ENCODE measurements around the gene MYB.
A peak's percentile ranks its signal among the peaks of the same experiment; 100 is the strongest.

Gene MYB

GRCh38 chr6:135251498-135252441 is 70.7 kb downstream of the MYB start:
- DNase-seq (ENCODE audit: low read depth): peak; percentile 62

GRCh38 chr6:135254471-135254870 is 73.4 kb downstream of the MYB start:
- no peak for DNase-seq (ENCODE audit: low read depth)

DNA sequence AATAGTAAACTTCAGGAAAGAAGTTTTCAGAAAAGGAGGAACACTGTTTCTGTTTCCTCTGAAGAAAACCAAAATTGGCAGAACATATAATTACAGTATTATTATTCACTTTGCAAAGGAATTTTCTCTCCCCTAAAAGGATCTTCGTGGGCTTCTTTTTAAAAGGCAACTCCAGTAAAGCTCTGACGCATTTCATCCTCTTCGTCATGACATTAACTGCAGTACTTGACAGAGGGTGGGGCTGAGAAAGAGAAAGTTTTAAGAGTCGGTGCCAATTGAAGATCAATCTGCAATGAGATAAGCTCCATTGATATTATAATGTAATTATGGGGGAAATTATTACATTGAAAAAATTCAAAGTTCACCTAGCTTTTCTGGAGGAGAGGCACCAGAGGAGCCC is 75.8 kb downstream of the MYB start:
- DNase-seq (ENCODE audit: low read depth): no peak

DNA sequence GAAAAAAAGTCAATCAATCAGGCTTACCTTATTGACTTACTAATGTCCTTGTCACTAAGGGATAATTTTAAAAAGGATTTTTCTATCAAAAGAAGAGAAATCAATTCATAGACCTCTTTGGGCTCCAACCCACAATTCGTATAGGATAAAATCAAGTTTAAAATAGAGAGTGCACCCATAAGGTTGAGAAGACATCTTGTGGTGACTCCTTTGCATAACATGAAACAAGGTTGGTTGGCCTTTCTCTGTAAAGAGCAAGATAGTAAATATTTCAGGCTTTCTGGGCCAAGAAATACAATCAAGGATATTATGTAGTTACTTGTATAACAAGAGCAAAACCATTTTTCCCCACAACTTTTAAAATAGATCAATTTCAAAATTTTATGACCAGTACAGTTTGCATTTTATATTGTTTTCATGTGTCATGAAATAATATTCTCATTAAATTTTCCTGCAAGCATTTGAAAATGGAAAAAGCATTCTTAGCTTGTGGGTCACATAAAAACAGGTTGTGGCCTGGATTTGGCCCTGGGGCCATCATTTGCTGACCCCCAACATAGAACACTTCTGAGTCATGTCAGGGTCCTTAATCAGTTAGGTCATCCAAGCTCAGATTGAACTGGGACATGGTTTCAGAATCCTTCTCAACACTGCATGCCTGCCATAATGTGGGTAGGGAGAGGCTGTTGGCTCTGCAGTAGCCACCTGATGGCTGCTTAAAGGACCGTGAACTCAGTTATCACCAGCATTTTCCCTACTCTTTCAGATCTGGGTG is 76.7 kb downstream of the MYB start:
- DNase-seq (ENCODE audit: low read depth): no peak

DNA sequence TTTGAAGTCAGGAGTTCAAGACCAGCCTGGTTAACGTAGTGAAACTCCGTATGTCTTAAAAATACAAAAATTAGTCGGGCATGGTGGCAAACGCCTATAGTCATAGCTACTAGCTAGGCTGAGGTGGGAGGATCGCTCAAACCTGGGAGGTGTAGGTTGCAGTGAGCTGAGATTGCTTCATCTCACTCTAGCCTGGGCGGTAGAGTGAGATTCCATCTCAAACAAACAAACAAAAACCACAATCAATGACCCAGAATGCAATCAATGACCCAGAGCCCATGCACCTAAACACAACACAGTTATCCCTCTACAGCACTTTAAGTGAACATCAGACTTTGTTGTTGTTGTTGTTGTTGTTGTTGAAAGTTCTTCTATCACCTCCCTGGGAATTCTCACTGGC is 77.9 kb downstream of the MYB start:
- DNase-seq (ENCODE audit: low read depth): no peak

- DNase-seq (ENCODE audit: low read depth): no peak
Measured at GRCh38 chr6:135260612-135261011, 79.5 kb downstream of the MYB start.

GRCh38 chr6:135261872-135262725 is 81.0 kb downstream of the MYB start:
- DNase-seq (ENCODE audit: low read depth): no peak

DNA sequence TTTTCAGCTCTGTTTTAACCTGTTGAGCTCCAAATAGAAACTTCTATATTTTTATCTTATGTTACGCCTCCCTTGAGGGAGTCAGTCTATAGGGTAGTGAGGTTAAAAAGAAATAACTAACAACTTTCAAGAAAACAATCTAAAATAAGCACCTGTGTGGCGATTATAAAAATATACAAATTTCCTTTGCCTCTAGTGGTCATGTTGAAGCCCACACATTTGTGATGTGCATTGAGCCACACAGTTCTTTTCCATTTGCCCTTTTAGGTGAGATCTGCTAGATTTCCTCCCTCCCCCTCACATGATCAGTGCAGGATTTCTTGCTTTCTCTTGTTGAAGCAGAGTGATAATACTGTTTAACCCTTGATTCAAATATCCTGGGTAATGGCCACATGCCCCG is 84.2 kb downstream of the MYB start:
- no peak for DNase-seq (ENCODE audit: low read depth)

DNA sequence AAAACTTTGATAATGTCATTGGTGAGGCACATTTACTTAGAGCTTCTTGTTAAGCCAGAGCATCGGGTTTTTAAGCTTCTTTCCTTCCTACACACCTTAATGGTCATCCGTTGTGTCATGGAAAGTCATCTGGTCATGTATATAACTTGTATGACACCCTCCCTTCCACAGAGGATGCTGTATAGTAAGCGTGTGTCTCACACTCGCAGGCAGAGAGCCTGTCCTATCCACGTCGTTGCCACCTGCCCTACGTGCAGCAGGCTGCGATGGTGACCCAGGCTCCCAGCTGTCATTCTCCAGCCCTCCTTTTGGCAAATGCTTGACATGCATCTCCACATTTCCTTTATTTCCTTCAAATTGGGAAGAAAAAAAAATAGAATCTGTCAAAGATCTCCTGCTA is 85.6 kb downstream of the MYB start:
- DNase-seq (ENCODE audit: low read depth): no peak

GRCh38 chr6:135267085-135267484 is 86.0 kb downstream of the MYB start:
- DNase-seq (ENCODE audit: low read depth): no peak

GRCh38 chr6:135268263-135268662 is 87.2 kb downstream of the MYB start:
- no peak for DNase-seq (ENCODE audit: low read depth)

DNA sequence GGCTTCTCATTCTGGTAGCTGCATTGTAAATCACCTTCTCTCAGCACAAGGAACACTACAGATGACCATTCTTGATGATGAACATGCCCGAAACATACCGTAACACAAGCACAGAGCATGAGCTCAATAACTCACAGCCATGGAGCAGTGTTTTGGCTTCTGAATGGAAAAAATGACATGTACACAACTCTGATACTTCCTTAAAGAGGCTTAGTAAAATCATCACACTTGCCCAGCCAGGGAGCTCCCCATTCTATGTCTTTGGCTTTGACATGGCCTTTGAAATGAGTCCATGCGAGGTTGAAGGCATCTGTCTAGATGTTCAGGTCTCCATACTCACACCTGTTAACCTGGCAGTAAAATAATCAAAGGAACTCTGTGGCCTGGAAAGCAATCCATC is 87.6 kb downstream of the MYB start:
- no peak for DNase-seq (ENCODE audit: low read depth)
